LNCAP (cell line): ENCODE measurements around the gene CCDC192.

ENCODE experiments used
- TF ChIP-seq, protein P1 (sequence below): fragments of 450-650 bp; IDR thresholded peaks from 2 replicates; pipeline ENCODE4 v1.5.1; 2017; ENCODE audit warnings: mild to moderate bottlenecking

CCDC192 gene

DNA sequence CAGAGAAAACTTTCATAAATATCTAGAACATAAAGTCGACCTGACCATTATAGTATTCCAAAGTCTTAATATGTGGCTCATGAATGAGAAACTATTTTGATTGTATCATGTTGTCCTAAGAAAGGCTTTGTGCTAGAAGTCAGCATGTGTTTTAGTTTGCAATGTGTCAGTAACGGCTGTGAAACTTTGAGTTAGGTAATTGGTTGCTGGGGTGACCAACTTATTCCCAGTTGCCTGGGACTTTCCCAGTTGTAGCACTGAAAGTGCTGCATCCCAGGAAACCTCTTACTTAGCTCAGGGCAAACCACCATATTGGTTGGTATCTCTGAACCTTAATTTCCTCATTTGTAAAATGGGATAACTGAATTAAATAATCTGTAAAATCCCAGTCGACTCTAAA lies 265.8 kb downstream of the CCDC192 start:
- TF ChIP-seq, protein P1, sequence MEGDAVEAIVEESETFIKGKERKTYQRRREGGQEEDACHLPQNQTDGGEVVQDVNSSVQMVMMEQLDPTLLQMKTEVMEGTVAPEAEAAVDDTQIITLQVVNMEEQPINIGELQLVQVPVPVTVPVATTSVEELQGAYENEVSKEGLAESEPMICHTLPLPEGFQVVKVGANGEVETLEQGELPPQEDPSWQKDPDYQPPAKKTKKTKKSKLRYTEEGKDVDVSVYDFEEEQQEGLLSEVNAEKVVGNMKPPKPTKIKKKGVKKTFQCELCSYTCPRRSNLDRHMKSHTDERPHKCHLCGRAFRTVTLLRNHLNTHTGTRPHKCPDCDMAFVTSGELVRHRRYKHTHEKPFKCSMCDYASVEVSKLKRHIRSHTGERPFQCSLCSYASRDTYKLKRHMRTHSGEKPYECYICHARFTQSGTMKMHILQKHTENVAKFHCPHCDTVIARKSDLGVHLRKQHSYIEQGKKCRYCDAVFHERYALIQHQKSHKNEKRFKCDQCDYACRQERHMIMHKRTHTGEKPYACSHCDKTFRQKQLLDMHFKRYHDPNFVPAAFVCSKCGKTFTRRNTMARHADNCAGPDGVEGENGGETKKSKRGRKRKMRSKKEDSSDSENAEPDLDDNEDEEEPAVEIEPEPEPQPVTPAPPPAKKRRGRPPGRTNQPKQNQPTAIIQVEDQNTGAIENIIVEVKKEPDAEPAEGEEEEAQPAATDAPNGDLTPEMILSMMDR = no peak

DNA sequence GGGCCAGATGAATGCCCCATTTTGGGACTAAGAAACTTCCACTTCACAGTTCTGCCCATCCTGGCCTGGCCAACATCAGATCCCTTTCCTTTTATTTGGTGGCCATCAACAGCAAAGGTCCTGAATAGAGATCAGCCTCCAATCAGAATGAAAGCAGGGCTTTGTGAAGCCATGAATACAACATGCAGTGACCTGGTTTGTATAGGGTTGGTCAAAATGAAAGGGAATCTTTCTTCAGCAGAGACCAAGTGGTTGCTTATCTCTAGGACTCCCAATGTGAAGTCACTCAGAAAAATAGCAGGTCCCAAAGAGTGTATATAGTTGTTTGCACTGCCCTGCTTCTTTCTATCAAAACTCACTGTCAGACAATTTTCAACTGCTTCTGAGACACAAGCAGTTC lies 266.5 kb downstream of the CCDC192 start:
- TF ChIP-seq, protein P1 = no peak

DNA sequence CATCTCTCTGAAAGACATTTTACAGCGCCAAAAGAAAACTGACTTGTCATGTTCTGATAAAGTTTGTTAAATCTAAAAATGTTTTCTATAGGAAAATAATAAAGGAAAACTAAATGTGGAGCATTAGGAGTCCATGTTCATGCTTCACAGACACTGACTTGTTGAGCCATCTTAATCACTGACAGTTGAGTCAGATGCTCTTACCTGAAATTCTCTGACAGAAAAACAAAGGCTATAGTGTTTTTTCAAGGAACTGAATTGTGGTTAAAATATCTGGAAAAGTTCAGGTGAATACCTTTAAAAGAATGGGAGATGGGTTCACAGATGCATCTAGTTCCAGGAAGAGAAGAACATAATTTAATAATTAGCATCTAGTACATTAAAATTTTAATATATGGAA lies 266.9 kb downstream of the CCDC192 start:
- TF ChIP-seq, protein P1 = no peak

DNA sequence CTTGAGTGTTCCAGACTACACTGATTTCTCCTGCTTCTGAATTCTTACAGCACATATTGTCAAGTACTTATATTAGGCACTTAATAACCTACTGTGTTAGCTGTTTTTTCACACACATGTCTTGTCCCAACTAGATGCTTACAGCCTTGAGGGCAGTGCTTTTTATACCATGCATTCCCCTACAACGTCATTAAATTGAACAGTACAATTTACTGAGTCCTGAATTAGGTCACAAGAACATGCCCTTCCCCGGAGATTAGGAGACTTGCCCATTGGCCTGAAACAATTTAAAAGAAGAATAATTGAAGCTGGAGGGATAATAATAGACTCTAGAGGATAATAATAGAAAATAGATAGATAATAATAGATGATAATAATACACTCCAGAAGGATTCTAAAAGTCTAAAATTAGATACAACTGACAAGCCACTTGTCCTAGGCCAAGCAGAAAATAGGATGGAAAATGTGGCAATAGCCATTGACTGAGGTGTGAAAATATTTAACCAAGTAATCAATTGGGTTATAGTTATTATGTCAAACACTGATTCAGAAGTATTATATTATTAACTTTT lies 267.7 kb downstream of the CCDC192 start:
- TF ChIP-seq, protein P1 = no peak

DNA sequence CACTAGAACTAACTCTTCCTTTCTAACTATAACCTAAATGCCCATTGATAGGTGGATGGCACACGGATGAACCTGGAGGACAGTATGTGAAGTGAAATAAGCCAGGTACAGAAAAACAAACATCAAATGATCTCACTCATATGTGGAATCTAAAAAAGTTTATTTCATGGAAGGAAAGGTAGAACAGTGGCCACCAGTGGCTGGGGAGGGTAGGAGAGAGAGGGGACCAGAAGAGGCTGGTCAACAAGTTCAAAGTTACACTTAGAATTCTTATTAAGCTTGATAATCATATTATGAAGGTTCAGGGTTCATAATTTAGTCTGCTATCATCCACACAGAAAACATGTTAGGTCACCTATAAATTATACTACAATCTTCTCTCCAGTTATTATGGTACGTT lies 272.8 kb downstream of the CCDC192 start:
- TF ChIP-seq, protein P1 = peak; percentile 29; the same call in 1 of the 2 replicates

DNA sequence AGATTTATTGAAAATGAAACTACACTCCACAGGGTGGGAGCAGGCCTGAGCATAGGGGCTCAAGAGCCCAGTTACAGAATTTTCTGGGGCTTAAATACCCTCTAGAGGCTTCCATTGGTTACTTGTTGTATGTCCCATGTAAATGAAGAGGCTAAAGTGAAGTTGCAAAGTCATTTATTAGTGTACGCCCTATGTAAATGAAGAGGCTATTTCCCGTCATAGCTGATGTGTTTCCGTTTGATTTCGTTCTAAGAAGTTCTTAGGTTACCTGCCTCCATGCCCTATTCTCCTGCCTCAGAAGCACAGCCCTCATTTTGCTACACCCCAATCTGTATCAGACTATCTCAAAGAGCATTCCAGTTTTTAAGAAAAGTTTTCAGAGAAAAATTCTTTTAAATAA lies 273.3 kb downstream of the CCDC192 start:
- TF ChIP-seq, protein P1 = no peak

DNA sequence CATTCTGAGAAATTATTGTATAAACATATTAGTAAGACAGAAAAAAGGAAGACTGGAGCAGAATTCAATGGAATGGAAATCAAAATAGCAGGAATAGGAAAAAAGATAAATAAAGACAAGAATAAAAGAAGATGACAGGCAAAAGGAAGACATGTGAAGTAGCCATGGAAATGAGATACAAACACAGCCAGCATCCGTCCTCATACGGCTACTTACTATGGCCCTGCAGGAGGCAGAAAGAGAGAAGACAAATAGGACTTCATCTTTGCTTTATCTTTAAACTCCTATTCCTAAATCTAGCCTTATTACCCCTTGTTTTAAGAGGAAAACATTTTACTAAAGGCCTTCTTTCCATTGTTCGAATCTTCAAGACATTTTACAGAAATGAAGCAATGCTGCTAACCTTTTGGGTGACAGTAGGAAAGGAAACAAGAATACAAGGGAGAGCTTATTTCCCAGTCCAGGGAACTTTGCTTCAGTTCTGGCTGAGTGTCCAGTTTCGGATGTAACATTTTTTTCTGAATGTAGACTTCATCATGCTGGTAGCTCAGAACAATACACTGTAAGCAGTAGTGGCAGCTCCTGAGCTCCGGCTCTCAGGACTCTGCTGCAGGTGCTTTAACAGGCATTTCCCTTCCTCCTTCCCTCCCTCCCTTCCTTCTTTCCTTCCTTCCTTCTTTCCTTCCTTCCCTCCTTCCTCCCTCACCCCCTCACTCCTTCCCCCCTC lies 274.0 kb downstream of the CCDC192 start:
- TF ChIP-seq, protein P1 = no peak
